Transverse colon (tissue), 4 donors: ENCODE results near the gene VRK2. TPM values are rescaled to one million over a fixed set of nuclear protein-coding genes. Genes with fewer than 3 reads are reported as not detected.

Experiments used
- DNase-seq: peaks from one replicate; pipeline ENCODE4 v3.0.0-alpha.2; 2019
- H3K27ac ChIP-seq, 4 donors: fragments of 200-600 bp; sonication (generic); 2 replicates each; pipeline ENCODE4 v1.5.1; 2016 to 2018; ENCODE audit warnings: inconsistent platforms in 4 of 4
- H3K27me3 ChIP-seq: fragments of 200-600 bp; sonication (generic); 2 replicates; pipeline ENCODE4 v1.5.1; 2017; ENCODE audit warnings: inconsistent platforms
- H3K36me3 ChIP-seq, 4 donors: fragments of 200-600 bp; sonication (generic); 2 replicates each; pipeline ENCODE4 v1.5.1; 2017 to 2019; ENCODE audit warnings: inconsistent platforms in 4 of 4
- H3K4me1 ChIP-seq, 4 donors: fragments of 200-600 bp; sonication (generic); 2 replicates each; pipeline ENCODE4 v1.5.1; 2017 to 2020; ENCODE audit warnings: inconsistent platforms in 4 of 4
- H3K4me3 ChIP-seq, 4 donors: fragments of 200-600 bp; sonication (generic); 1 replicate in 1 of 4; 2 replicates in 3 of 4; pipeline versions ENCODE4 v1.5.1 to v1.6.1; 2017 to 2019; ENCODE audit warnings: inconsistent platforms in 4 of 4
- H3K9me3 ChIP-seq, 2 donors: fragments of 200-600 bp; sonication (generic); 2 replicates each; pipeline ENCODE4 v1.5.1; 2017 to 2019; ENCODE audit warnings: inconsistent platforms in 2 of 2
- CTCF ChIP-seq, 5 experiments: fragments of 200-600 bp in 3 of 5; fragments of 450-650 bp in 2 of 5; sonication (generic) in 3 of 5; IDR thresholded peaks; 1 replicate in 2 of 5; 2 replicates in 3 of 5; pipeline ENCODE4 v1.5.1; 2016 to 2017; ENCODE audit warnings: antibody characterized with exemption in 5 of 5, inconsistent platforms in 3 of 5, mild to moderate bottlenecking in 2 of 5, moderate library complexity in 1 of 5
- EP300 ChIP-seq: sonication (generic); formaldehyde crosslinking; IDR thresholded peaks from one replicate; pipeline ENCODE4 v1.6.1; 2017; ENCODE audit warnings: antibody characterized with exemption, low read depth
- POLR2A ChIP-seq: fragments of 450-650 bp; IDR thresholded peaks from one replicate; pipeline ENCODE4 v1.6.1; 2016; ENCODE audit warnings: antibody characterized with exemption, mild to moderate bottlenecking, moderate library complexity
- POLR2AphosphoS5 ChIP-seq, 3 donors: sonication (generic); formaldehyde crosslinking; IDR thresholded peaks; one replicate each; pipeline ENCODE4 v1.6.1; 2016; ENCODE audit warnings: antibody characterized with exemption in 3 of 3
- WGBS, 2 donors: methylation state at CpG; one replicate each; pipeline ENCODE4 v1.1.5; 2018; ENCODE audit warnings: low coverage in 1 of 2; 5-methylcytosine and 5-hydroxymethylcytosine counted together
- in situ Hi-C, 4 donors: fragments of 200-750 bp; cut with MboI; loops; one replicate each; pipeline versions ENCODE4 v1.15.0 to v1.15.1; 2017; ENCODE audit warnings: low sequenced_read_pairs in 3 of 4, low pct_ligation_motif_present in 1 of 4, low pct_unique_long_range_greater_than_20kb in 1 of 4
- intact Hi-C: fragments of 100-400 bp; cut with DNase I; formaldehyde crosslinking; loops from one replicate; pipeline ENCODE4 v1.15.1; 2023; ENCODE audit warnings: low total_unique reads
- total RNA-seq, 4 donors: library from RNA; depleted of rRNA; stranded (reverse); fragments of >200 nt; gene quantifications; one replicate each; pipeline ENCODE4 v1.1.0, GENCODE V29; 2016

Gene VRK2
- total RNA-seq, 4 donors from 2014 or later: 7.1 to 24.3 (median 15.1) TPM

GRCh38 chr2:58195662-58196061 lies 149.1 kb downstream of the VRK2 start:
- Histone ChIP-seq H3K27ac (no peak overlapping the region), H3K9me3 (no peaks in the 10 kb centered on the region), H3K4me3 (no peak overlapping the region), H3K36me3 (no peaks in the 10 kb centered on the region), H3K4me1 (no peaks in the 10 kb centered on the region), H3K27me3 (no peaks in the 10 kb centered on the region)
- in situ Hi-C loops: no loop called here
- intact Hi-C loops: no loop called here
- 94 to 100% methylated on average over 1 of the region's 1 CpG for WGBS, 2 donors
- DNase-seq: no peak
- TF ChIP-seq CTCF (IDR thresholded peaks at IDR 0.05) (no peak), POLR2AphosphoS5 (IDR thresholded peaks at IDR 0.05) (no peak), POLR2A (no peak), EP300 (no peak)

- TF ChIP-seq POLR2AphosphoS5 (IDR thresholded peaks at IDR 0.05) (no peak), EP300 (no peak), CTCF (IDR thresholded peaks at IDR 0.05) (no peak), POLR2A (no peak)
- intact Hi-C loops (no loop called here), in situ Hi-C loops (no loop called here)
- H3K9me3 ChIP-seq: no peaks in the 10 kb centered on the region
- H3K36me3 ChIP-seq: no peaks in the 10 kb centered on the region
- H3K27ac ChIP-seq: no peak overlapping the region
- H3K27me3 ChIP-seq: no peaks in the 10 kb centered on the region
- no peak for DNase-seq
- H3K4me1 ChIP-seq: no peaks in the 10 kb centered on the region
- no peak overlapping the region for H3K4me3 ChIP-seq
- WGBS, 2 donors: 85 to 94% methylated on average over 2 of the region's 2 CpGs
Measured at GRCh38 chr2:58197894-58198293, 151.3 kb downstream of the VRK2 start.

GRCh38 chr2:58202404-58202803 lies 155.8 kb downstream of the VRK2 start:
- no peak overlapping the region for H3K4me3 ChIP-seq
- peaks cover 0 to 6% (median 0%) of the 10 kb centered on the region in 4 donors for H3K4me1 ChIP-seq
- no peaks in the 10 kb centered on the region for H3K27me3 ChIP-seq
- TF ChIP-seq POLR2AphosphoS5 (IDR thresholded peaks at IDR 0.05) (no peak), POLR2A (no peak), CTCF (IDR thresholded peaks at IDR 0.05) (no peak), EP300 (no peak)
- no peaks in the 10 kb centered on the region for H3K36me3 ChIP-seq
- in situ Hi-C loops: no loop called here
- intact Hi-C loops: no loop called here
- WGBS, 2 donors: 94 to 100% methylated on average over 1 of the region's 1 CpG
- DNase-seq: no peak
- no peaks in the 10 kb centered on the region for H3K9me3 ChIP-seq
- H3K27ac ChIP-seq: no peak overlapping the region

- no peaks in the 10 kb centered on the region for H3K9me3 ChIP-seq
- peaks cover 0 to 6% (median 0%) of the 10 kb centered on the region in 4 donors for H3K4me1 ChIP-seq
- no peaks in the 10 kb centered on the region for H3K36me3 ChIP-seq
- no peak overlapping the region for H3K27ac ChIP-seq
- no peak for DNase-seq
- no peak for TF ChIP-seq EP300
- no peak for TF ChIP-seq CTCF (IDR thresholded peaks at IDR 0.05)
- TF ChIP-seq POLR2A: no peak
- TF ChIP-seq POLR2AphosphoS5 (IDR thresholded peaks at IDR 0.05): no peak
- no peaks in the 10 kb centered on the region for H3K27me3 ChIP-seq
- intact Hi-C loops (no loop called here), in situ Hi-C loops (no loop called here)
- H3K4me3 ChIP-seq: no peak overlapping the region
Measured at GRCh38 chr2:58203018-58203417, 156.4 kb downstream of the VRK2 start.
